Kidney glomerular epithelial cell (primary cell): Measurements from ENCODE around the gene WDR73.
A peak's percentile ranks its signal among the peaks of the same experiment; 100 is the strongest.

Experiments used
- DNase-seq: peaks from one replicate; lab custom pipeline; 2025; lab: John Stamatoyannopoulos, UW

Gene WDR73

GRCh38 chr15:84611631-84612030, 42.5 kb downstream of the WDR73 start:
- no peak for DNase-seq

- no peak for DNase-seq
Measured at GRCh38 chr15:84609818-84610525, 44.1 kb downstream of the WDR73 start.

DNA sequence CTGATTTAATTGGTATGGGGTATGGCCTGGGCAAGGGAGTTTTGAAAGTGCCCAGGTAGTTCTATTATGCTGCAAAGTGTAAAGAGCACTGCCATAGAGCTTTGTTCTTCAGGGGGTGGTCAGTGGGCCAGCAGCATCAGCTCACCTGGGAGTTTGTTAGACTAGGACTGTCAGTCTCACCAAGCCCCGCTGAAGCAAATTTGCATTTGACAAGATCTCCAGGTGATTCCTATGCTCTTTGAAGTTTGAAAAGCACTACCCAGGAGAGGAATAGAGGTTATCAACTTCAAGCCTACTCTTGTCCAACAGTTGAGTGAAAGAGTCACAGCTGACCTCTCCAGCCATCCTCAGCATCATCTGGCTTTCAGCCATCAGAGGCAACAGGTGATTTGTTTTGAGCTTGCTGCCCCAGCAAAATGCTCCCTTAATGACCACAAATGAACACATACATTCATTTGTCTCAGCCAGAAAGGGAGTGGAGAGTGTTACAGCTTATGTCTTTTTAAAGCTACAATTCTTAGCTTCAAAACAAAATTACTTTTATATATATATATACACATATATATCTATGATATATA, 45.3 kb downstream of the WDR73 start:
- DNase-seq: no peak

DNA sequence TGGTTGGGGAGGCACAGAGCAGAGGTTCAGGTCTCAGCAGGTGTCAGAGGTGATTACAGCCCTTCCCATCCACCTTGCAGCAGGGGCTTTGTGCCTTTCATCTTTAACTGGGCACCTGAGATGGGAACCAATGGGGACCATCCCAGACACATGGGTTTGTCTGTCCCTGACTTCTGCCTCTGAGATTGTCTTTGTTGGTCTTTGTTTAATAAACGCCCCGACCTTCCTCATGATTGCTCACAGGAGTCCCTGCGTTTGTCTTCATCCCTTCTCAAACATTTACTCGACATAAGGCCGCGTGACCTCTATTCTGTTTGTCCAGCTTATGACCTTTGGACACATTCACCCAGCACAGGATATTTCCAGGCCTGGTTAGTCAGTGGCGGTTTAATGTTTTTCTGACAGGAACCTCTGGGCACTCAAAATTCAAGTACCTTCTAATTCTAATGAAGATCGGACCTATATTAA, 47.4 kb downstream of the WDR73 start:
- no peak for DNase-seq

DNA sequence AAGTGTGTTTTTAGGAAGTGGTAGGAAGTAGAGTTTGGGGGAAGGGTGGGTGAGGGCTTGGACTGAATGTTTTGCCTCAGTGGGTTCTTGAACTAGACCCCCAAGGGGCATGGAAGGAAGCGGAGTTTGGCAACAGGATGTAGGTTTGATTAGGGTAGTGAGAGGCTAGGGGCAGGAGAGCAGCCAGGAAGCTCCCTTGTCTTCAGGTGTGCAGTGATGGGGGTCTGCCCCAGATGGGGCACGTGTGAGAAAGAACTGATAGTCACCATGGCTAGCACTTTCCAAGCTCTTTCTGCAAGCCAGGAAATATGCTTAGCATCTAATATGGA, 48.6 kb downstream of the WDR73 start:
- DNase-seq: no peak

GRCh38 chr15:84604826-84605553, 49.1 kb downstream of the WDR73 start:
- no peak for DNase-seq

DNA sequence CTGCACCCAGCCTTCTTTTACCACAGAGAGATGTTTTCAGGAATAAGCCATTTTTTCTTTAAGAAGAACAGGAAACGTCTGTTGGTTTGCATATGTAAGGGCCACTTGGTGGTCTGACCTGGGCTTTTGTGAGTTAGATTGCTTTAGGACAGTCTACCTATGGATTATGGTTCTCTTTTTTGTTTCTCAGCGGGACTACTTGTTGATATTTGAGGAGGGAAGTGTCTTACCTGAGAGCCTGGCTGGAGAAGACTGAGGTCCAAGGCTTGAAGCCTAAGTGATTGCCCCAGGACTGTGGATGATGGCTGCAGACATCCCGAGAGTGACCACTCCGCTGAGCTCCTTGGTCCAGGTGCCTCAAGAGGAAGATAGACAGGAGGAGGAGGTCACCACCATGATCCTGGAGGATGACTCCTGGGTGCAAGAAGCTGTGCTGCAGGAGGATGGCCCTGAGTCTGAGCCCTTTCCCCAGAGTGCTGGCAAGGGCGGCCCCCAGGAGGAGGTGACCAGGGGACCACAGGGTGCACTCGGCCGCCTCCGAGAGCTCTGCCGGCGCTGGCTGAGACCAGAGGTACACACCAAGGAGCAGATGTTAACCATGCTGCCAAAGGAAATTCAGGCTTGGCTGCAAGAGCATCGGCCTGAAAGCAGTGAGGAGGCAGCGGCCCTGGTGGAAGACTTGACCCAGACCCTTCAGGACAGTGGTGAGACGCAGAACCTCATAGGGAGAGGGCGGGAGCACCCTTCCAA, 50.3 kb downstream of the WDR73 start:
- no peak for DNase-seq

DNA sequence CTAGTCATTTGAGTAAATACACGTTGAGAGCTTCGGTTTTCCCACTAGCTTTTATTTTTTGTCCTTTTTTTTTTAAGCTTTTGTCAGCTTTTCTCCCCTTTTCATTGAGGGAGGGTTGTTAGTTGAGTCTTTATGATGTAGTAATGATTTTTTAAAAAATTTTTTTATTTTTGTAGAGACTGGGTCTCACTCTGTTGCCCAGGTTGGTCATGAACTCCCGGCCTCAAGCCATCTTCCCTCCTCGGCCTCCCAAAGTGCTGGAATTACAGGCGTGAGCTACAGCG, 52.6 kb downstream of the WDR73 start:
- DNase-seq: no peak

DNA sequence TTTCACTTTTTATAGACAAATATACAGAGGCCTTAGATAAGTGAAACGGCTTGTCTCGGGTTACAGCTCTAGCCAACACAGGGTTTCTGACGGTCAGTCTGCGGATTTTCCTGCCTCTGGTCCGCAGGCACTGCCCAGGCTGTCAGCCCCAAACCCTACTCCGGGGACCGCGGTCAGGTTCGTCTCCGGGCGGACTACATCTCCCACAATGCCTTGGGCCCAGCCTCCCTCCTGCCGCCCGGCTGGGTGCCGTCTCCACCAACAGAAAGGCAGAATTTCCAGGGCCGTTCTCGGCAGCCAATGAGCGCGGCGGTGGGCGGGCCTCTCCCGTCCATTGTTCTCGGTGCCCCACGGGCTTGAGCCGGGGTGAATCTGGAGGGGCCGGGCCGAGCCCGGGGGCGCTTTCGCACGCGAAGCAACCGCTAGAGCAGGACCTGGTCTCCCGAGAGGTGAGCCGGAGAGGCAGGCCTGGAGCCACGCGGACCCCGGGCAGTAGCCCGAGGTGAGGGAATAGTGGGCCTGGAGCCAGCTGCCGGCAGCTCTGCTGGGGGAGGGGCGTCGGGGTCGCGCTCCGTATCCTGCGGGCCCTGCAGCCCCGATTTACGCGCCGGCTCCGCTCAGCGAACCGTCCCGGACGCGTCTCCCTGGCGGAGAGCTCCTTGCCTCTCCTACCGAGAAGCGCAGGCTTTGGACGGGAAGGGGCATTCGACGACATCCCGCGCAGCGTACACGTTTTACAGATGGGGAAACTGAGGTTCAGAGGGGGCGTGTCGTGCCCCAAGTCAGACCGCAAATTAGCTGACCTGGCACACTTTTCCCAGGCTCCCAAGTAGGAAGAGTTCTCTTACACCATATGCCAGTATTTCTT, 53.2 kb downstream of the WDR73 start, which contains the start of gene ZSCAN2:
TSS of gene ZSCAN2 (plus strand) at position 323 of the 868 bp plus-strand sequence. CDS start 2,919 bp downstream, outside the sequence.
- peak; percentile 92 for DNase-seq

DNA sequence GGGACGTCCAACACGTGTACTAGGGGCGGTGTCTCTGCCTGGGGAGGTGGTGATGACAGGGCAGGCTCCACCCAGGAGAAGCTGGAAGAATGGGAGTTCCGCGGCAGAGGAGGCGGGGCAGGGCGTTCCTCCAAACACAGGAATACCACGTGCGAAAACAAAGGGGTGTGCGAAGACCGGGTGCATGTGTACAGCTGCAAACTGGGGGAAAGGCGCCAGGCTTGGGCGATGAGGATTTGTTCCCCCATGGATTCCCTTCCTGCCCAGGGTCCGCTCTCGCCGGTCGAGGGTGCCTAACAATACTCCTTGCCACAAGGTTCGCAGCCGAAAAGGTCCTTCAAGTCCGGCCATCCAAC, 53.8 kb downstream of the WDR73 start:
- DNase-seq: peak; percentile 81

- DNase-seq: no peak
Measured at GRCh38 chr15:84599906-84600305, 54.2 kb downstream of the WDR73 start.

DNA sequence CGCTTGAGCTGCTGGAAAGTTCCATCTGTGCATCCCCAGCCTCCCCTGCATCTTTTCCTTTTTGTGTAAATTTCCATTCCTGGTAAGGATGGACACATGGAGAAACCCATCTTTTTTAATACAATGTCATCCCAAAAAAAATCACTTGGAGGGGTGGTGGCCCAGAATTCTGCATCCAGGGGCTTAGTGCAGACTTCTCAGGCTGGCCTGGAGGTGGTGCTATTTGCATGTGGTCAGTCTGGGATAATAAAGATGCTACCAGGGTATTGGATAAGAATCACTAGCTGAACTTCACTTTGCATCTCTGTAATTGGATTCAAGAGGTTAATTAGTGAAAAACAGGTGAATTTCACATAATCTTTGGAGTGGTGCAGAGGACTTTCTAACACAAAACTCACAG, 55.1 kb downstream of the WDR73 start:
- DNase-seq: peak; percentile 25

DNA sequence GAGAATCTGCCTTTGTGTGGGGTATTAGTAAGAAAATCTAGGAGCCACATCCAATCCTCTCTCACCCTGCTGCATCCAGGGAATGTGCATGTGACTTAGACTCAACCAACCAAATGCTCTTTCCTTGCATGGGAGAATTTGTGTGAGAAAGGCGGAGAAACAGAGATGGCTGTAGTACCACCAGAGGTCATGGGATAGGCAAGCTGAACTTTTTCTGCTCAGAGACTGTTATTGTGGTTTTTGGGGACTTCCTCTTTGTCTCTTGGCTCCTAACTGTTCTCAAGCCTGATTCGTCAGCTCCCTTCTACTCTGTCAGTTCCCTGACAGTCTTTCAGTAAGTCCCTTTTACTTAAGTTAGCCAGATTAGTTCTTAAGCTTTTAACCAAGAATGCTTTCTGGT, 55.8 kb downstream of the WDR73 start:
- DNase-seq: peak; percentile 47

- no peak for DNase-seq
Measured at GRCh38 chr15:84597296-84597695, 56.8 kb downstream of the WDR73 start.

DNA sequence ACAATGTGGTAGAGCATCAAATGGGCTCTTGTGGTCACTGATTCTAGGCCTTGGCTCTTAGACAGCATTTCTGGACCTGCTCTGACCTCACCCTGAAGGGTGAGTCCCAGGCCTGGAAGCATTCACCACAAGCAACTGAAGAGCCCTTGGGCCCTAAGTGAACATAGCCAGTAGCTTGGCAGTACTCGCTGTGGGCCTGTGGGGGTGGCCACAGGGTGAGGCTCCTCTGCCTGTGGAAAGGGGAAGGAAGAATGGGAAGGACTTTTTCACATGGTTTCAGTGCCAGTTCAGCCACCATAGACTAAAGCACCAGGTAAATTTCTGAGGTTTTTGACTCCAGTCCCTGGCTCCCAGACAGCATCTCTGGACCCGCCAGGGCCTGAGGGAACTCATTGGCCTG, 58.4 kb downstream of the WDR73 start:
- DNase-seq: no peak

DNA sequence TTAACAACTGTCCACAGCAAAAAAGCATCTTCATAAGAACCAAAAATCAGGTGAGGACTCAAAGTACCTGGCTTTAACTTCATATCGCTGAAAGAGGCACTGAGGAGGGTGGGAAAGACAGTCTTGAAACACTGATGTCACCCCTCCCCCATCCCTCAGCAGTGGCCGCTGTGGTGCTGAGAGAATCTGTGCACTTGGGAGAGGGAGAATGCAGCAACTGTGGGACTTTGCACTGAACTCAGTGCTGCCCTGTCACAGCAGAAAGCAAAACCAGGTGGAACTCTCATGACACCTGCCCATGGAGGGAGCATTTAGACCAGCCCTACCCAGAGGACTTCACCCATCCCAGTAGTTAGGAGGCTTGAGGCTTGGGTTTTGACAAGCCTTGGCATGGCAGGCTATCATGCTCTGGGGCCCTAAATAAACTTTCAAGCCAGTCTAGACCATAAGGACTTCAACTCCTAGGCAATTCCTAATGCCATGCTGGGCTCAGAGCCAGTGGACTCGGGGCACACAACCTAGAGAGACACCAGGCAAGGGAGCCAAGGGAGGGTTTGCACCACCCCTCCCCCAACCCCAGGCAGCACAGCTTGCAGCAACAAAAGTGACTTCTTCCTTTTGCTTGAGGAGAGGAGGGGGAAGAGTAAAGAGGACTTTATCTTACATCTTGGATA, 59.3 kb downstream of the WDR73 start:
- no peak for DNase-seq

- DNase-seq: no peak
Measured at GRCh38 chr15:84591815-84592214, 62.3 kb downstream of the WDR73 start.

DNA sequence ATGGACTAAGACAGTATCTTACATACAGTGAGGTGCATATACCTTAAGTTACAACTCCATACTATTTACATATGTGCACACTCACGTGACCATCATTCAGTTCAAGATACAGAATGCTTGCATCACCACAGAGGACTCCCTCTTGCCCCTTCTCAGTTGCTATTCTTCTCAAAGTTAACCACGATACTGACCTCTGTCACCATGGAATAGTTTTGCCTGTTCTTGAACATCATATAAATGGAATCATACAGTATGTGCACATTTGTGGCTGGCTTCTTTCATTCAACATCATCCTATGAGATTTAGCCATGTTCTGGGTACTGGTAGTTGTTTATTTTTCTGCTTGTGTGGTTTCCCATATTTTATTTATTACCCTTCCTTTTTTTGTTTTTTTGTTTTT, 63.7 kb downstream of the WDR73 start:
- no peak for DNase-seq
